Psoas muscle (tissue), 8 donors: ENCODE data around the gene GYS1. TPM values are rescaled to one million over a fixed set of nuclear protein-coding genes. Genes with fewer than 3 reads are reported as not detected.
"Not testable (repeated sequence)": the region's sequence is repeated elsewhere in the genome, so short reads cannot be mapped to it uniquely, and the experiment has no call there.

Source experiments
- ATAC-seq, 4 donors: fragments of 200-7000 bp; cut with Tn5 transposase; one replicate each; pipeline ENCODE4 v1.9.1; 2020; ENCODE audit warnings: moderate library complexity in 3 of 4, mild to moderate bottlenecking in 2 of 4
- DNase-seq, 2 donors: peaks; one replicate each; pipeline ENCODE4 v3.0.0-alpha.2; 2020
- H3K27ac ChIP-seq: fragments of 200-600 bp; one replicate; pipeline ENCODE4 v1.8.0; 2022
- H3K27me3 ChIP-seq, 3 donors: fragments of 200-600 bp in 1 of 3; one replicate each; pipeline versions ENCODE4 v1.6.1 to v1.8.0; 2013 to 2022; ENCODE audit warnings: low read length in 2 of 3, mild to moderate bottlenecking in 2 of 3, moderate library complexity in 1 of 3; ENCODE audit not compliant: insufficient read depth in 3 of 3
- H3K36me3 ChIP-seq, 2 donors: fragments of 200-600 bp in 1 of 2; one replicate each; pipeline versions ENCODE4 v1.6.1 to v1.8.0; 2013 to 2022; ENCODE audit warnings: low read depth in 1 of 2, mild to moderate bottlenecking in 1 of 2, moderate library complexity in 1 of 2; ENCODE audit not compliant: insufficient read depth in 1 of 2
- H3K4me1 ChIP-seq: fragments of 200-600 bp; one replicate; pipeline ENCODE4 v1.8.0; 2022
- H3K4me3 ChIP-seq: fragments of 200-600 bp; one replicate; pipeline ENCODE4 v1.8.0; 2022; ENCODE audit warnings: mild to moderate bottlenecking
- H3K9me3 ChIP-seq: fragments of 200-600 bp; one replicate; pipeline ENCODE4 v1.8.0; 2022
- WGBS, 3 donors: extraction: QIAGEN DNeasy Blood & Tissue Kit; methylation state at CpG; one replicate each; pipeline versions ENCODE4 v1.1.6 to v1.1.7; 2013; 5-methylcytosine and 5-hydroxymethylcytosine counted together
- intact Hi-C, 2 donors: fragments of 100-400 bp; cut with DNase I; formaldehyde crosslinking; loops; one replicate each; pipeline versions ENCODE4 v1.11.0 to v1.14.2; 2022
- polyA plus RNA-seq, 3 donors: library from polyadenylated mRNA; stranded (reverse); fragments of 200-250 nt; gene quantifications; one replicate each; pipeline ENCODE4 v1.2.3, GENCODE V29; 2013
- total RNA-seq, 4 donors: library from RNA; stranded (reverse); fragmentation: NEBNext Ultra II Directional in 2 of 4; extraction: Animal tissue kit (Norgen Biotek cat#: 25700) in 2 of 4; gene quantifications; one replicate each; pipeline versions ENCODE4 v1.2.1 to v1.2.4, GENCODE V29; 2021 to 2023
- TF ChIP-seq, protein P1 (sequence below): fragments of 200-600 bp; IDR thresholded peaks from one replicate; pipeline ENCODE4 v1.8.0; 2022; ENCODE audit warnings: antibody characterized with exemption
- donor health status: healthy with polysubstance abuse.
- donor health status: DM: no; HTN: no; CAD: no; lungs with moderate emphysema.
- donor health status: Bipolar disorder and iron deficiency.
- donor health status: healthy.
- donor health status: DM: yes; HTN: yes; CAD: no.
- donor health status: DM: no; HTN: no; CAD: no.
- donor health status: DM: no; HTN: no; CAD: no.
- donor health status: DM: yes; HTN: yes; CAD: no.

The GYS1 gene
- total and polyA plus RNA-seq, 7 donors, result 30.9 to 331 (median 147) TPM

DNA sequence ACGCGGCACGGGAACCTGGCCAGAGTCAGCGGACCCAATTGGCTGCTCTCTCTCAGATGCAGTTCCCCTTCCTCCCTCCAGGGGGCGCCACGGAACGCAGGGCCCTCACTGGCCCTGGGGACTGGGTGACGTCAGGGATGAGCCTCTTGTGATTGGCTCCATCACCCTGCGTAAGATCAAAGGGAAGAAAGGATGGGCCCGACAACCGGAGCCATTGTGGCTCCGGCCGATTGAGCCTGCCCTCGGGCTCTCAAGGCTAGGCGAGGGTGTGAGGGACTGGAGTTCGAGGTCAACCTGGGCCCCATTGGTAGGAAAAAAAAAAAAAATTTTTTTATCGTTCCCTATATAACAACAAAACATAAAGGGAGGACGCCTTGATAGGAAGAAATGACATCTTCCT lies 43.7 kb upstream of the GYS1 start, which contains the start of gene CGB1:
Gene CGB1, minus strand, starts transcription at position 81 of the 400 bp plus-strand sequence. CDS start 184 bp downstream, outside the sequence.
- H3K4me1 ChIP-seq, H3K9me3 ChIP-seq, H3K4me3 ChIP-seq, H3K27ac ChIP-seq, H3K27me3 ChIP-seq, H3K36me3 ChIP-seq, intact Hi-C loops, DNase-seq: not testable (repeated sequence)
- 50 to 51% (median 51%) methylated on average over 17 to 18 of the region's 18 CpGs for WGBS, 3 donors
- peak in 3 of 4 donors; percentile 30 to 57 (median 57) for ATAC-seq
- TF ChIP-seq, protein P1, sequence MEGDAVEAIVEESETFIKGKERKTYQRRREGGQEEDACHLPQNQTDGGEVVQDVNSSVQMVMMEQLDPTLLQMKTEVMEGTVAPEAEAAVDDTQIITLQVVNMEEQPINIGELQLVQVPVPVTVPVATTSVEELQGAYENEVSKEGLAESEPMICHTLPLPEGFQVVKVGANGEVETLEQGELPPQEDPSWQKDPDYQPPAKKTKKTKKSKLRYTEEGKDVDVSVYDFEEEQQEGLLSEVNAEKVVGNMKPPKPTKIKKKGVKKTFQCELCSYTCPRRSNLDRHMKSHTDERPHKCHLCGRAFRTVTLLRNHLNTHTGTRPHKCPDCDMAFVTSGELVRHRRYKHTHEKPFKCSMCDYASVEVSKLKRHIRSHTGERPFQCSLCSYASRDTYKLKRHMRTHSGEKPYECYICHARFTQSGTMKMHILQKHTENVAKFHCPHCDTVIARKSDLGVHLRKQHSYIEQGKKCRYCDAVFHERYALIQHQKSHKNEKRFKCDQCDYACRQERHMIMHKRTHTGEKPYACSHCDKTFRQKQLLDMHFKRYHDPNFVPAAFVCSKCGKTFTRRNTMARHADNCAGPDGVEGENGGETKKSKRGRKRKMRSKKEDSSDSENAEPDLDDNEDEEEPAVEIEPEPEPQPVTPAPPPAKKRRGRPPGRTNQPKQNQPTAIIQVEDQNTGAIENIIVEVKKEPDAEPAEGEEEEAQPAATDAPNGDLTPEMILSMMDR, result peak; percentile 39

DNA sequence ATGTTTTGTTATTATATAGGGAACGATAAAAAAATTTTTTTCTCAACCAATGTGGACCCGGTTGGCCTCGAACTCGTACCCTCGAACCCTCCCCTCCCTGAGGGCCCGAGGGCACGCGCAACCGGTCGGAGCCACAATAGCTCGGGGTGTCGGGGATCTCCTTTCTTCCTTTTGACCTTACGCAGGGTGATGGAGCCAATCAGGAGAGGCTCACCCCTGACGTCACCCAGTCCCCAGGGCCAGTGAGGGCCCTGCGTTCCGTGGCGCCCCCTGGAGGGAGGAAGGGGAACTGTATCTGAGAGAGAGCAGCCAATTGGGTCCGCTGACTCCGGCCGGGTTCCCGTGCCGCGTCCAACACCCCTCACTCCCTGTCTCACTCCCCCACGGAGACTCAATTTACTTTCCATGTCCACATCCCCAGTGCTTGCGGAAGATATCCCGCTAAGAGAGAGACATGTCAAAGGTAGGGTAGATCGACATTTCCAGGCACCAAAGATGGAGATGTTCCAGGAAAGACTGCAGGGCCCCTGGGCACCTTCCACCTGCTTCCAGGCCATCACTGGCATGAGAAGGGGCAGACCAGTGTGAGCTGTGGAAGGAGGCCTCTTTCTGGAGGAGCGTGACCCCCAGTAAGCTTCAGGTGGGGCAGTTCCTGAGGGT lies 38.7 kb upstream of the GYS1 start, which contains the start of gene CGB2:
Gene CGB2, plus strand, starts transcription at position 249 of the 660 bp plus-strand sequence. Its CDS starts 206 bp downstream, at position 455.
- TF ChIP-seq, protein P1, result peak; percentile 27
- H3K27me3 ChIP-seq, H3K27ac ChIP-seq, intact Hi-C loops, DNase-seq, H3K36me3 ChIP-seq, H3K4me1 ChIP-seq, H3K4me3 ChIP-seq, H3K9me3 ChIP-seq: not testable (repeated sequence)
- ATAC-seq, result peak in 3 of 4 donors; percentile 19 to 52 (median 40)
- WGBS, 3 donors, result 19 to 21% (median 21%) methylated on average over 27 to 28 of the region's 28 CpGs

DNA sequence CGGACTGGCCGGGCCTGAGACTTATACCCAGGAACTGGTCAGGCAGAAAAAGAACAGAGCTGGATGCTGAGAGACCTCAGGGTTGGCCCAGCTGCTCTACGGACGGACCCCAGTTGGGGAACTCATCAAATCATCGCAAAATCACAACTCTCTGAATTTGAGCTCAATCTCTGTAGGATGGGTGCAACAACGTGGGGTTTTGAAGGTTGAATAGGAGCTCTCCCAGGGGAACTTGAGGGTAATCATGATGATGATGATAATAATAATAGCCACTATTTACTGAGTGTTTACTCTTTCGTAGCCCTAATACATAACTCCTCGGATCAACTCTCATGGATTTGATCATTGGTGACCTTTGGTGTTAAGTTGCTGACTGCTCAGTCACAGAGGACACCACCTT lies 37.2 kb upstream of the GYS1 start:
- H3K27me3 ChIP-seq, H3K9me3 ChIP-seq, ATAC-seq, H3K4me3 ChIP-seq, intact Hi-C loops, DNase-seq, H3K4me1 ChIP-seq, H3K27ac ChIP-seq, H3K36me3 ChIP-seq: not testable (repeated sequence)
- WGBS, 3 donors, result 79 to 94% (median 93%) methylated on average over 2 to 6 of the region's 8 CpGs

GRCh38 chr19:49029749-49030148 lies 36.6 kb upstream of the GYS1 start:
- intact Hi-C loops, result not testable (repeated sequence)
- WGBS, 3 donors, result 80 to 91% (median 86%) methylated on average over 7 to 14 of the region's 14 CpGs

DNA sequence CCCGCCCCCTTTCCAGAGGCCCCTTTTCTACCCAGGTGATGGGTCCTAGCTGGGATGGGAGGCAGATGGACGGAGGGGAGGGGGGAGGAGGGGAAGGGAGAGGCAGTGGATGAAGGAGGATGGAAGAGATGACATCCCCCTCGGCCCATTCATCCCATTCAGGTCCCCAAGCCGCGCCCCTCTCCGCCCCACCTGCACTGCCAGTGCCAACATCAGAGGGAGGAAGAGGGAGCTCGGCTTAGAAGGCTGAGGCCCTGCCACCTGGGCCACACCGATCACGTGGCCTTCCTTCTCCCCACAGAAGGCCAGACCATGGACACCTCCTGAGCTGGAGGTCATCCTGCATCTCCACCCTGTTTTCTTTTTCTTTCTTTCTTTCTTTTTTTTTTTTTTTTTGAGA lies 35.6 kb upstream of the GYS1 start:
- H3K36me3 ChIP-seq, H3K9me3 ChIP-seq, H3K27me3 ChIP-seq, H3K4me3 ChIP-seq, H3K27ac ChIP-seq, ATAC-seq, H3K4me1 ChIP-seq, DNase-seq, intact Hi-C loops: not testable (repeated sequence)
- 74 to 90% (median 80%) methylated on average over 2 to 9 of the region's 9 CpGs for WGBS, 3 donors

More at GRCh38 chr19:49029749-49030148, 36.6 kb upstream of the GYS1 start:
- ATAC-seq, DNase-seq, H3K27me3 ChIP-seq, H3K4me3 ChIP-seq, H3K36me3 ChIP-seq, H3K9me3 ChIP-seq, H3K27ac ChIP-seq, H3K4me1 ChIP-seq: not testable (repeated sequence)

DNA sequence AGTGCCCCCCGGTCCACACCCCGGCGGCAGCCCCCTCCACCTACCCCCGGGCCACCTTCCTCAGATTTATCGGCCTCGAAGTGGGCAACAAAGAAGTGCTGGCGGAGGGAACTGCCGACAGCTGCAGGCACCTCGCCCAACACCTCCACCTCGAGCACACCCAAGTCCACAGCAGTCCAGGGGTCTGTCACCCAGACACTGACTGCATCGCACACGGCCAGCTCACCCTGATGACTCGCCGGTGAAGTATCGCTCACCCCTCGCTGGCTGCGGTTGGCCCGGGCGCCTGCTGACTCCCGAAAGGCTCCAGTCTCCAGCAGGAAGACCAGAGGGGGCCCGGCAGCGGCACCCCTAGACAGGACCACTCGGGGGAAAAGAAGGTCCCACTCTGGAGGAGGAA lies 32.5 kb upstream of the GYS1 start:
- DNase-seq, H3K4me1 ChIP-seq, intact Hi-C loops, H3K27me3 ChIP-seq, H3K4me3 ChIP-seq, H3K36me3 ChIP-seq, H3K9me3 ChIP-seq, ATAC-seq, H3K27ac ChIP-seq: not testable (repeated sequence)
- WGBS, 3 donors, result 80 to 84% (median 82%) methylated on average over 23 of the region's 23 CpGs

DNA sequence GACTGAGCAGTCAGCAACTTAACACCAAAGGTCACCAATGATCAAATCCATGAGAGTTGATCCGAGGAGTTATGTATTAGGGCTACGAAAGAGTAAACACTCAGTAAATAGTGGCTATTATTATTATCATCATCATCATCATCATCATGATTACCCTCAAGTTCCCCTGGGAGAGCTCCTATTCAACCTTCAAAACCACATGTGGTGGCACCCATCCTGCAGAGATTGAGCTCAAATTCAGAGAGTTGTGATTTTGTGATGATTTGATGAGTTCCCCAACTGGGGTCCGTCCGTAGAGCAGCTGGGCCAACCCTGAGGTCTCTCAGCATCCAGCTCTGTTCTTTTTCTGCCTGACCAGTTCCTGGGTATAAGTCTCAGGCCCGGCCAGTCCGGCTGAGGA lies 32.0 kb upstream of the GYS1 start:
- H3K4me3 ChIP-seq, H3K9me3 ChIP-seq, intact Hi-C loops, DNase-seq, H3K36me3 ChIP-seq, H3K27ac ChIP-seq, ATAC-seq, H3K27me3 ChIP-seq, H3K4me1 ChIP-seq: not testable (repeated sequence)
- 76 to 89% (median 80%) methylated on average over 2 to 4 of the region's 6 CpGs for WGBS, 3 donors

- 54 to 73% (median 62%) methylated on average over 7 to 13 of the region's 15 CpGs for WGBS, 3 donors
Measured at GRCh38 chr19:49024233-49024632, 31.1 kb upstream of the GYS1 start, which contains the start of gene CGB3. Gene CGB3, minus strand, starts transcription at chr19:49024333. Its CDS starts 362 bp downstream, at chr19:49023971.

More at GRCh38 chr19:49024233-49024632, 31.1 kb upstream of the GYS1 start, which contains the start of gene CGB3:
- H3K4me3 ChIP-seq, intact Hi-C loops, H3K9me3 ChIP-seq, H3K36me3 ChIP-seq, H3K27ac ChIP-seq, ATAC-seq, H3K4me1 ChIP-seq, H3K27me3 ChIP-seq, DNase-seq: not testable (repeated sequence)
